DMS79 treated with DMSO at 0.1 percent for 48 hours (cell line): ENCODE results near the gene ZNF134.
A peak's percentile ranks its signal among the peaks of the same experiment; 100 is the strongest.

Experiments
- DNase-seq: peaks from one replicate; lab custom pipeline; 2025; lab: John Stamatoyannopoulos, UW

The ZNF134 gene

DNA sequence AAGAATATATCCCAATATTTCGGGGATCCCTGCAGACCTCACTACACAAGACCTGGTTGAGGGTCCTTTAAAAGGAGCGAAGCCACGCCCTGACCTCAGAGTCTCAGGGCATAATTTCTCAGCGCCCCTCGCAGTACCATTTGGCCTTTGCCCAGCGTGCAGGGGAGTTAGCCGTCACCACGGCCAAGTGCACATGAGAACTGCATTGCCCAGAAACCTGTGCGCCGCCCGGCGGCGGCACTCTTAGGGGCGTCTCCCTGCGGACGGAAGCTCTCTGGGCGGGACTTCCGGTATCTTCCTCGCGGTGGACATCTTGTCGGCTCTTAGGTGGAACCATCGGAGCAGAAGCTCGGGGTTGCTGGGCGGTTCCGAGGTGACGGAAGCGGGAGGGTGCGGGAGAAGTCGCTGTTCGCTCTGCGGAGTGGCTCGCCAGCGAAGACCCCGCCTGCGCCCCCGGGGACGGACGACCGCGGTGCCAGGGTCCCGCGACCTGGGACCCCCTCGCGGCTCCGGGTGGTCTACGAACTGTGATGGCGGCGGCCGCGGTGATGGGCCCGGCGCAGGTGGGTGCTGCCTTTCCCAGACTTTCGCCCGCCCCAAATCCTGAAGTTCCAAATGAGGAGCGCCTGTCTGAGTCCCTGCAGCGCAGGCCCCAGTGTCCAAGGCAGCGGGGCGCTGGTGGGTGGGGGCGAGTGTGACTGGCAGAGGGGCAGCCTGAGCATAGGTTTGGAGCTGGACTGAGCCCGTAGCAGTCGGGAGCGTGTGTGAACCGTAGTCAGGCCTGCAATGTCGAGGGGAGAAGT, at the start of gene ZNF134:
Gene ZNF134, plus strand, starts transcription at position 302 of the 803 bp plus-strand sequence. CDS start 5,227 bp downstream, outside the sequence.
- DNase-seq: peak; percentile 81

GRCh38 chr19:57566396-57567265, 47.4 kb upstream of the ZNF134 start:
- peak; percentile 7 for DNase-seq

DNA sequence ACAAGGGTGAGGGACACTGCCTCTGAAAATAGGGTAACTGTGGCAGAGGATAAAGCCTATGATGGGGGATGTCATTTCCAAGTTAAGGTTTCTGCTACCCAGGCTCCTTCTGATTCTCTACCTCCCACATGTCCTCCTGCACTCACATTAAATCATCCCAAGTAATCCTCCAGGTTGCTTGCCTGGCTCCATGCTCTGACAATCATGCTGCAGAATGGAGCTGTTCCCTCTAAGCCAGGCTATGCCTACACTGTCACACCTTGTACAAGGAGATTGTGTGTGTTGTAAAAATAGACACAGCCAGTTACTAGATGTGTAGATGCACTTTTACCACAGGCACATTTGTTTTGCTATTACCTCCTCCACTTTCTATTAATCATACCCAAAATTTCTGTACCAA, 43.3 kb upstream of the ZNF134 start:
- no peak for DNase-seq

DNA sequence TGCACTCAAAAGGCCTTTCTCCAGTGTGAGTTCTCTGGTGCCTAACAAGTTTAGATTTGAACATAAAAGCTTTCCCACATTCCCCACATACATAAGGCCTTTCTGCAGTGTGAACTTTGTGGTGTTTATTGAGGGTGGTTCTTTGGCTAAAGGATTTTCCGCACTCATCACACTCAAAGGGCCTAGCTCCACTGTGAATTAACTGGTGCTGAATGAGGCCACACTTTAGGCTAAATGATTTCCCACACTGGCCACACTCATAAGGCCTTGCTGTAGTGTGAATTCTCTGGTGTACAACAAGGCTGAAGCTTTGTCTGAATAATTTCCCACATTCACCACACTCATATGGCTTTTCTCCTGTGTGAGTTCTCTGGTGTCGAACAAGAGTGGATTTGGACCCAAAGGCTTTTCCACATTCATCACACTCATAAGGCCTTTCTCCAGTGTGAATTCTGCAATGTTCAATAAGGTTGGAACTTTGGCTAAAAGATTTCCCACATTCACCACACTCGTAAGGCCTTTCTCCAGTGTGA, 41.6 kb upstream of the ZNF134 start:
- no peak for DNase-seq

DNA sequence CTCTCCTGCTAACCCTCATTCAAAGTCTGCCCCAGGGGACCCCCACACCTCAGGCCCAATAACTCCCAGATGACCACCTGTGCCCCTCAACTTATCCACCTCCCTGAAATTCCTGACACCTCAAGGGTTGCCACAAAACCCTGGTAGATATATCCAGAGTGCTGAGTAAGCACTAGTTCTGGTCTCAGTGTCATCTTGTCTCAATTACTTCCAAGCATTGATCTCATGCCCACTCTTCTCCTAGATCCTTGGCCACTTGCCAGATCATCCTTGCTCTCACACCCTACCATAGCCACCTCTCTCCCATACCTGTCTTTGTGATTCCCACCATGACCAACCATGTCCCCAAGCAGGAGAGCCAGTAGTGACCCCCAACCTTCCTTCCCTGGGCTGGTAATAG, 37.4 kb upstream of the ZNF134 start:
- DNase-seq: no peak

DNA sequence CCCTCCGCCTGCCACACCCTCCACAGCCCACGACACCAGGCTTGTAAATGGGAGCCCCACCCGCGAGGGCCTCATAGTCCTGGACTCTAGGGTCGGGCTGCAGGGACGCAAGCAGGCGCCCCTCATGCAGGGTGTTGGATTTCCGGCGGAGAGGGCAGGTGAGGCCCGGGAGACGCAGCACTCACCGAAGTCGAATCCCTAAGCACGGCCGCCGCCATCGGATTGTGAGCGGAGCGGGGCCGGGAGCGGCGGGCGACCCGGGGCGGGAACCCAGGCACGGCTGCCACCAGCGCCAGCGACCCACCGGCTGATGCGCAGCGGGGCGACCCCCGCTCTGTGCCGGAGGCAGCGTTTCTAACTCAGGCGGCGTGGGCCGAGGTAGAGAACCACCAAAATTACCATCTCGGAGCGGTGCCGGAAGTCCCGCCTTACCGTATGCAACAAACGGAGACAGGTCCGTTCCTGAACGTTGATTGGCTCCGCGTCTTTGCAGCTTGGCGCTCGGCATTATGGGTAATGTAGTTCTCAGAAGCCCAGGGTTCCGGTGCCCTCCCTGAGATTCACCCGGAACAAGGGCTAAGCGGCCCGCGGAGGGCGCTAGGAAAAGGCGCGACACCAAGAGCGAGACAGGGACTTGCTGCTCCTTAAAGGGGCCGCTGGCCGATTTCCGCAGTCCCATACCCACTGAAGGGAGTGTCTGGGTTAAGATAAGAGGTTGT, 35.4 kb upstream of the ZNF134 start, which contains the start of gene ZNF416:
Gene ZNF416, minus strand, starts transcription at position 425 of the 719 bp plus-strand sequence. Its CDS starts 207 bp downstream, at position 218.
- peak; percentile 98 for DNase-seq

DNA sequence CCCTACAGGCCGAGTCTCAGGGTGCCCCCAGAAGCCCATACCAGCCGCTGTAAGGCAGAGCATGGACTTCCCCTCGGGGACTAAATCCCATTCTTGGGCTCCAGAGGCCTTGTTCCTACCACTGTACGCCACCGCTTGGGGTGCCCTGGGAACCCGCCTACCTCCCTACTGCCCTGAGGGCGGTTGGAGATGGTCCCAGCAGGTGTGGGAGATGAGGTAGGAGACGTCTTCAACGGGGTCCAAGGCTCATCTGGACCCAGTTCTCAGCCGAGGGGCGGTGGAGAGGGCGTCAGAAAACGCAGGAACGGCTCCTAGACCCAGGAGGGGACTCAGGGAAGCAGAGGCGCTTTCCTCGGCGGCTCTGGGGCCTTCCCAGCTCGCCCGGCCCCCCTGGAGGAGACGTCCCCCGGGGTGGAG, 30.9 kb upstream of the ZNF134 start:
- no peak for DNase-seq

GRCh38 chr19:57583521-57584416, 30.3 kb upstream of the ZNF134 start, which contains the start of gene ZIK1:
TSS of gene ZIK1 (plus strand) at chr19:57584145. CDS start at chr19:57584357, 212 bp downstream.
- peak; percentile 93 for DNase-seq

DNA sequence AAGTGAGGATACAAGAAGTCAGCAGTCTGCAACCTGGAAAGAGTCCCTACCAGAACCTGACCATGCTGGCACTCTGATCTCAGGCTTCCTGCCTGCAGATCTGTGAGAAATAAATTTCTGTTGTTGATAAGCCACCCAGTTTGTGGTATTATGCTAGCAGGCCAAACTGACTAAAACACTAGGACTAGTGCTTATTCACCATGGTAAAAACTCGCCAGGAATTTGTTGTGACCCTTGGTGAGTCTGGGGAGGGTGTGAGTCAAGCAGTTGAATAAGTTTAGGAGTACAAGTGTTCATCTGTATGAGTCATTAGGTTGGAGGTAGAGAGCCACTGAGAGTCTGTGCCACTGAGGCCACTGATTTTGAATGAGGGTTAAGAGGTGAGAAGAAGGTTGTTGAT, 26.5 kb upstream of the ZNF134 start:
- no peak for DNase-seq

DNA sequence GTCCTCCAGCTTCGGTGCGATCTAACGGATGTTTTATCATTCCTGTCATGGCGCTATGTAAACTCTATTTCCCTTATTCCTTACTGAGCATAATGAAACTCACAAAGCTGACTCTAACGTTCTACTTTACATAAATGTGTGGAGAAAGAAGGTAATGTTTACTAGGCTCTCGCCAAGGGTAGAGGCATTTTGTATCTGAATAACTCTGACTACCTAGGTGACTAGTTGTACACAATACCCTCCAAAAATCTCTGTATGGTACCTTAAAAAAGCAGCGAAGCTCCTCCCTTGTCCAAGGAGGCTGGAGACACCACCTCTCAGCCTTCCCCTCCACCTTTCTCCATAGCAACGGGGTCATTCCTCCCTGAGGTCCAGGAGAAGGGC, 14.7 kb upstream of the ZNF134 start:
- no peak for DNase-seq

DNA sequence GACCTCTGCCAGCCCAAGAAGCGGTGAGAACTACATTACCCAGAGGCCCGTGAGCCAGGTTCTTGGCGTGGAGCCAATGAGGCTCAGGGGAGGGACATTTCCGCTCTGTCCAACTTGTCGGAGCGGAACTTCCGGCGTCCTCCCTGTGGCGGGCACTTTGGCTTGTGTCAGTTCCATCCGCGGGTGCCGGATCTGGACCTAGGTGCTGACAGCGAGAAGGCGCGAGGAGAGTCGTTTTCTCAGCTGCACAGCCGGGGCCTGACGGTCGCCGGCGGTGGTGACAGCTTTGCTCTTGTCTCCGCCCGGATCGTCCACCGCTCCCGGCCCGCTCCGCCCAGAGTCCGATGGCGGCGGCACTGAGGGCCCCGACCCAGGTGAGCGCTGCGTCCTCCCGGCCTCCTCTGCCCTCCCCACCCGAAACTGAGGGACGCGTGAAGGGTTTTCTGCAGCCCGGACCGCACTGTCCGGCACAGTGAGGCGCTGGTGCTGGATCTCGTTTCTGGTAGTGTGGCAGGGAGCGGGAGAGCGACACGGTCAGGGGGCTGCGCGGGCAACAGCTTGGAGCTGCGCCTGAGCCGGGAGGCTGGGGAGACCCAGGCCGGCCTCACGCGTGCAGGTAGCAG, 14.2 kb upstream of the ZNF134 start, which contains the start of gene ZNF530:
Gene ZNF530, plus strand, starts transcription at position 125 of the 623 bp plus-strand sequence. CDS start 4,461 bp downstream, outside the sequence.
- peak; percentile 82 for DNase-seq

- no peak for DNase-seq
Measured at GRCh38 chr19:57606931-57607330, 7.1 kb upstream of the ZNF134 start.

DNA sequence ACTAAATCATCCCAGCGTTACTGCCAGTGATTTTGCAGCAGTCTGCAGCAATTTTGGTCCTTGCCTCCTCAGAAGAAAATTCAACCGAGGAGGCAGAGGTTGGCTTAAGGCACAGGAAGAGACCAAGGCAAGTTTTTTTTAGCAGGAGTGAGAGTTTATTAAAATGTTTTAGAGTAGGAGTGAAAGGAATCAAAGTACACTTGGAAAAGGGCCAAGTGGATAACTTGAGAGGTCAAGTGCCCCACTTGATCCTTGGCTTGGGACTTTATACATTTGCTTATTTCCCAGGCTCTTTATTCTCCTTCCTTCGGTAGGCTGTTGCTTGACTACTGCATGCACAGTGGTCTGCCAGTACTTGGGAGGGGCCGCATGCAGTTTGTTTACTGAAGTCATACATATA, 2.9 kb upstream of the ZNF134 start:
- DNase-seq: no peak

DNA sequence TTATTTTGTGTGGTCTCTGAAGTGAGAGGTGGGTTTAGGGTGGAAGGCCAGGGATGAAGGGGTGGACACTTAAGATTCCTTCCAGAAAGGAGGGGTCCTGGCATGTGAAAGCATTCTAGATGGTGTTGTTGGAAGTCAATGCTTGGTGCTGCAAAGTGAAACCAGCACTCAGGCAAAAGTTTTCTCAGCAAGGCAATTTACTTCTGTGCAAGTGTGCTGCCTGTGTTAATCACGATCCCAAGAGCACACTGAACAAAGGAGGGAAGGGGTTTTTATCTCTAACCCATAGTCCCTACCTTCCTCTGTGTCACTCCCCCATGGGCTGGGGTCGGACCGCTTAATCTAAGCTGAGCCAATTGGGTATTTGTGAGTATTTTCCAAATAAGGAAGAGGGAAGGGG, 1.3 kb downstream of the ZNF134 start:
- DNase-seq: no peak

DNA sequence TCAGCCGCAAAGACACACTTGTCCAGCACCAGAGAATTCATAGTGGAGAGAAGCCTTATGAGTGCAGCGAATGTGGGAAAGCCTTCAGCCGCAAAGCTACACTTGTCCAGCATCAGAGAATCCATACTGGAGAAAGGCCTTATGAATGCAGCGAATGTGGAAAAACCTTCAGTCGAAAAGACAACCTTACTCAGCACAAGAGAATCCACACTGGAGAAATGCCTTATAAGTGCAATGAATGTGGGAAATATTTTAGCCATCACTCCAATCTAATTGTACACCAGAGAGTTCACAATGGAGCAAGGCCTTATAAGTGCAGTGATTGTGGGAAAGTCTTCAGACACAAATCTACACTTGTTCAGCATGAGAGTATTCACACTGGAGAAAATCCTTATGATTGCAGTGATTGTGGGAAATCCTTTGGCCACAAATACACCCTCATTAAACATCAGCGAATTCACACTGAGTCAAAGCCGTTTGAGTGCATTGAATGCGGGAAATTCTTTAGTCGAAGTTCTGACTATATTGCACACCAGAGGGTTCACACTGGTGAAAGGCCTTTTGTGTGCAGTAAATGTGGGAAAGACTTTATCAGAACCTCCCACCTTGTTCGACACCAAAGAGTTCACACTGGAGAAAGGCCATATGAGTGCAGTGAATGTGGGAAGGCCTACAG, 6.8 kb downstream of the ZNF134 start:
- DNase-seq: no peak

GRCh38 chr19:57623091-57623490, 9.0 kb downstream of the ZNF134 start:
- no peak for DNase-seq

DNA sequence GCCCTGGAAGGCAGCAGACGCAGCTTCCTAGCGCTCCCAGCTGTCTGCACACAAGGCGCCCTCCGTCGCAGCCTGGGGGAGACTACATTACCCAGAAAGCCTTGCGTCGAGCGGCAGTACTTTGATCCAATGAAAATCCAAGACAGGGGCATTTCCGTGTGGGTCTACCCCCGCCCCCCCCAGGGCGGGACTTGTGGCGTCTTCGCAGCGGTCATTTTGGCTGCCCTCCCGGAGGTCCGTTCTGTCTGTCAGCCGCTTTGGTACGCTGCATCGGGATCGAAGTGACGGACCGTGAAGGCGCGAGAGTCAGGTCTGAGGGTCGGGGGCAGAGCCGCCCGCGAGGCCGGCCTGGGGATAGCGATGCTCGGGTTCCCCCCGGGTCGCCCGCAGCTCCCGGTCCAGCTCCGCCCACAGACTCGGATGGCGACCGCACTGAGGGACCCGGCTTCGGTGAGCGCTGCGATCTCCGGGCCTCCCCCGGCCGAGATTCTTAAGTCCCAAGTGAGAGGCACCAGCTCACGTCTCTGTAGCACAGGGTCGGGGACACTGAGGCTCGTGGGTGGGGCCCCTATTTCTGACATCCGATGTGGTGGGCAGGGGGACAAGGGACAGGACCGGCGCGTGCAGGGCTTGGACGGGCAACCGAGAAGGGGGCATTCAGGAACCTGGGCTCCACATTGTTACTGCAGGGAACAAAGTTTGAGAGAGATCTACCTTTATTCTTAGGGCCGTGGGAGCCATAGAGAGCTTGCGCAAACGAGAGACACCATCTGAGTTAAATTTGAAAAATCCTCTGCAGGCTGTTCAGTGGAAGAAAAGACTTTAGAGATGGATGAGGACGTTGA, 19.2 kb downstream of the ZNF134 start, which contains the start of gene ZNF211:
Gene ZNF211, plus strand, starts transcription at position 182 of the 845 bp plus-strand sequence. Its CDS starts 179 bp downstream, at position 361.
- DNase-seq: peak; percentile 93

GRCh38 chr19:57633832-57634131, 19.7 kb downstream of the ZNF134 start:
- no peak for DNase-seq

DNA sequence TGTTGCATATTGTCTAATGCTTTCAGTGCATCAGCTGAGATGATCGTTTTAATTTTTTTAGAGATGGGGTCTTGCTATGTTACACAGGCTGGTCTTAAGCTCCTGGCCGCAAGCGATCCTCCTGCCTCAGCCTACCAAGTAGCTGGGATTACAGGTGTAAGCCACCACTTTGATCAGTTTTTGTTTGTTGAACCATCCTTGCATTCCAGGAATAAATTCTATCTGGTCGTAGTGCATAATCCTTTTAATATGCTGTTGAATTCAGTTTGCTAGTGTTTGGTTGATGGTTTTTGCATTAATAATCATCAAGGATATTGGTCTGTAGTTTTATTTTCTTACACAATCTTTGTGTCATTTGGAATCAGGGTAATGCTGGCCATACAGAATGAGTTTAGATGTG, 23.3 kb downstream of the ZNF134 start:
- DNase-seq: no peak
